HEK293 (cell line): ENCODE measurements around the gene NDE1.
A peak's percentile ranks its signal among the peaks of the same experiment; 100 is the strongest.

Experiments
- CTCF ChIA-PET: fragments of 350-600 bp; formaldehyde crosslinking; extraction: SDS; loops from one replicate; lab custom pipeline; 2021; ENCODE audit warnings: antibody characterized with exemption; lab: Yijun Ruan, JAX
- POLR2A ChIA-PET: fragments of 300-600 bp; formaldehyde crosslinking; extraction: SDS; loops from one replicate; lab custom pipeline; 2020; ENCODE audit warnings: antibody characterized with exemption, inconsistent platforms; lab: Yijun Ruan, JAX
- H3K27ac ChIP-seq: fragments of 200-500 bp; sonication (Bioruptor generic); 2 replicates; pipeline ENCODE4 v1.5.1; 2014; ENCODE audit warnings: low read depth, low read length, control low read depth, inconsistent platforms; ENCODE audit errors: extremely low read depth
- H3K36me3 ChIP-seq, 2 experiments: fragments of 200-500 bp in 1 of 2; sonication (Bioruptor generic) in 1 of 2; 1 replicate in 1 of 2; 2 replicates in 1 of 2; pipeline ENCODE4 v1.5.1; 2014 to 2017; ENCODE audit warnings: inconsistent platforms in 2 of 2, low read length in 2 of 2; ENCODE audit not compliant: control insufficient read depth in 2 of 2, insufficient read depth in 1 of 2
- H3K4me1 ChIP-seq: fragments of 200-500 bp; sonication (Bioruptor generic); 2 replicates; pipeline ENCODE4 v1.5.1; 2014; ENCODE audit warnings: mild to moderate bottlenecking, low read length, inconsistent platforms; ENCODE audit not compliant: control insufficient read depth, insufficient read depth
- H3K4me3 ChIP-seq: 2 replicates; pipeline ENCODE4 v1.5.1; 2011; ENCODE audit warnings: low read depth, mild to moderate bottlenecking, control low read depth, low read length, moderate library complexity
- H3K9me3 ChIP-seq: fragments of 200-500 bp; sonication (Bioruptor generic); 2 replicates; pipeline ENCODE4 v1.5.1; 2014; ENCODE audit warnings: low read depth, low read length, inconsistent platforms; ENCODE audit not compliant: control insufficient read depth, insufficient read depth
- ATF2 ChIP-seq: fragments of 450-650 bp; formaldehyde crosslinking; IDR thresholded peaks from 2 replicates; pipeline ENCODE4 v1.5.1; 2016; ENCODE audit warnings: missing biosample characterization, missing genetic modification characterization, low read depth
- KLF8 ChIP-seq: fragments of 450-650 bp; formaldehyde crosslinking; IDR thresholded peaks from 2 replicates; pipeline ENCODE4 v1.5.1; 2016; ENCODE audit warnings: missing biosample characterization, missing genetic modification characterization
- MZF1 ChIP-seq: fragments of 450-650 bp; formaldehyde crosslinking; IDR thresholded peaks from 2 replicates; pipeline ENCODE4 v1.5.1; 2017; ENCODE audit warnings: missing biosample characterization, missing genetic modification characterization, borderline replicate concordance
- SP2 ChIP-seq: fragments of 450-650 bp; formaldehyde crosslinking; IDR thresholded peaks from 2 replicates; pipeline ENCODE4 v1.5.1; 2016; ENCODE audit warnings: missing biosample characterization, missing genetic modification characterization
- ZBTB44 ChIP-seq: fragments of 450-650 bp; IDR thresholded peaks from 2 replicates; pipeline ENCODE4 v1.5.1; 2018; ENCODE audit warnings: missing biosample characterization, mild to moderate bottlenecking, missing genetic modification characterization
- ZFP37 ChIP-seq: fragments of 450-650 bp; formaldehyde crosslinking; IDR thresholded peaks from 2 replicates; pipeline ENCODE4 v1.5.1; 2016; ENCODE audit warnings: missing biosample characterization, missing genetic modification characterization
- ZNF140 ChIP-seq: fragments of 450-650 bp; formaldehyde crosslinking; IDR thresholded peaks from 2 replicates; pipeline ENCODE4 v1.5.1; 2016; ENCODE audit warnings: missing biosample characterization, missing genetic modification characterization
- ZNF184 ChIP-seq: fragments of 450-650 bp; IDR thresholded peaks from 2 replicates; pipeline ENCODE4 v1.5.1; 2018; ENCODE audit warnings: missing biosample characterization, mild to moderate bottlenecking, missing genetic modification characterization
- ZNF302 ChIP-seq: fragments of 450-650 bp; formaldehyde crosslinking; IDR thresholded peaks from 2 replicates; pipeline ENCODE4 v1.5.1; 2016; ENCODE audit warnings: missing biosample characterization, missing genetic modification characterization, low read depth
- ZNF335 ChIP-seq: fragments of 450-650 bp; formaldehyde crosslinking; conservative IDR thresholded peaks from 2 replicates; pipeline ENCODE4 v1.5.1; 2016; ENCODE audit warnings: missing biosample characterization, missing genetic modification characterization
- ZNF423 ChIP-seq: fragments of 450-650 bp; formaldehyde crosslinking; IDR thresholded peaks from 2 replicates; pipeline ENCODE4 v1.5.1; 2016; ENCODE audit warnings: missing biosample characterization, missing genetic modification characterization
- ZNF449 ChIP-seq: fragments of 450-650 bp; formaldehyde crosslinking; IDR thresholded peaks from 2 replicates; pipeline ENCODE4 v1.5.1; 2017; ENCODE audit warnings: missing biosample characterization, mild to moderate bottlenecking, missing genetic modification characterization, moderate library complexity
- ZNF521 ChIP-seq: fragments of 450-650 bp; formaldehyde crosslinking; IDR thresholded peaks from 2 replicates; pipeline ENCODE4 v1.5.1; 2017; ENCODE audit warnings: missing biosample characterization, mild to moderate bottlenecking, missing genetic modification characterization
- ZNF548 ChIP-seq: fragments of 450-650 bp; formaldehyde crosslinking; IDR thresholded peaks from 2 replicates; pipeline ENCODE4 v1.5.1; 2016; ENCODE audit warnings: missing biosample characterization, missing genetic modification characterization
- ZNF561 ChIP-seq: fragments of 450-650 bp; IDR thresholded peaks from 2 replicates; pipeline ENCODE4 v1.5.1; 2018; ENCODE audit warnings: missing biosample characterization, missing genetic modification characterization, borderline replicate concordance
- ZNF664 ChIP-seq: fragments of 450-650 bp; formaldehyde crosslinking; IDR thresholded peaks from 2 replicates; pipeline ENCODE4 v1.5.1; 2016; ENCODE audit warnings: missing biosample characterization, missing genetic modification characterization
- ZSCAN23 ChIP-seq: fragments of 450-650 bp; formaldehyde crosslinking; IDR thresholded peaks from 2 replicates; pipeline ENCODE4 v1.5.1; 2016; ENCODE audit warnings: missing biosample characterization, missing genetic modification characterization
- ZSCAN4 ChIP-seq: fragments of 450-650 bp; formaldehyde crosslinking; IDR thresholded peaks from 2 replicates; pipeline ENCODE4 v1.5.1; 2017; ENCODE audit warnings: missing biosample characterization, missing genetic modification characterization

Gene NDE1

GRCh38 chr16:15643048-15643945 lies 6.7 kb upstream of the NDE1 start, which contains the start of gene MARF1 (continued):
- TF ChIP-seq MZF1 (tag by site-specific recombination) (peak; percentile 29; the same call in 1 of the 2 replicates), ZBTB44 (tag by site-specific recombination) (0 out of 2 replicates have a peak, but pooled peaks have one; percentile 4), ZSCAN23 (0 out of 2 replicates have a peak, but pooled peaks have one; percentile 26), ZNF184 (tag by site-specific recombination) (0 out of 2 replicates have a peak, but pooled peaks have one; percentile 13), ZFP37 (tag by site-specific recombination) (no peak), ZNF561 (peak; percentile 69), ATF2 (tag by site-specific recombination) (no peak), SP2 (tag by site-specific recombination) (peak; percentile 93), ZNF140 (no peak), ZNF423 (tag by site-specific recombination) (no peak), KLF8 (tag by site-specific recombination) (peak; percentile 64; the same call in 1 of the 2 replicates)
- TF ChIP-seq, all 188 proteins: peak for 28

GRCh38 chr16:15643946-15644250 lies 6.1 kb upstream of the NDE1 start:
- TF ChIP-seq ZNF449 (tag by site-specific recombination) (0 out of 2 replicates have a peak, but pooled peaks have one; percentile 6), ZNF548 (no peak), ZNF335 (tag by site-specific recombination) (peak; percentile 81), ZNF664 (peak; percentile 76), ZNF302 (tag by site-specific recombination) (no peak), ZSCAN4 (no peak), ZNF521 (tag by site-specific recombination) (no peak)
- no peaks in the 10 kb centered on the region for H3K9me3 ChIP-seq
- peaks cover 15% of the 10 kb centered on the region for H3K4me1 ChIP-seq
- peak overlapping the region; percentile 93 for H3K4me3 ChIP-seq
- H3K36me3 ChIP-seq: peaks cover 0 to 4% of the 10 kb centered on the region in 2 experiments; a peak in 2 of 3 replicates
- CTCF ChIA-PET: interaction anchor here (0.6 to 2.5 kb wide), 8 partner anchors 9 to 95 kb away, joined by 3 to 10 read pairs (median 5); no protein-coding TSS in a partner anchor
- peak overlapping the region; percentile 98 for H3K27ac ChIP-seq
- POLR2A ChIA-PET: interaction anchor here (0.8 to 1.4 kb wide), 3 partner anchors 9 to 193 kb away, joined by 3 to 6 read pairs (median 4); no protein-coding TSS in a partner anchor
